IPS-15b (cell line): Measurements from ENCODE around the gene KCNK6.
A peak's percentile ranks its signal among the peaks of the same experiment; 100 is the strongest.
"Not testable (repeated sequence)": the region's sequence is repeated elsewhere in the genome, so short reads cannot be mapped to it uniquely, and the experiment has no call there.

ENCODE experiments used
- H3K27me3 ChIP-seq: one replicate; pipeline ENCODE4 v1.6.1; 2013; ENCODE audit warnings: low read length; ENCODE audit not compliant: control insufficient read depth, insufficient read depth
- H3K36me3 ChIP-seq: one replicate; pipeline ENCODE4 v1.6.1; 2013; ENCODE audit warnings: low read length; ENCODE audit not compliant: control insufficient read depth, insufficient read depth
- H3K4me1 ChIP-seq: one replicate; pipeline ENCODE4 v1.6.1; 2013; ENCODE audit warnings: mild to moderate bottlenecking, low read length; ENCODE audit not compliant: control insufficient read depth, insufficient read depth
- H3K4me3 ChIP-seq: one replicate; pipeline ENCODE4 v1.5.1; 2013; ENCODE audit warnings: low read depth, low read length
- H3K9ac ChIP-seq: one replicate; pipeline ENCODE4 v1.6.1; 2013; ENCODE audit warnings: low read depth, mild to moderate bottlenecking, low read length
- H3K9me3 ChIP-seq: one replicate; pipeline ENCODE4 v1.6.1; 2013; ENCODE audit warnings: mild to moderate bottlenecking, low read length; ENCODE audit not compliant: control insufficient read depth, insufficient read depth

Gene KCNK6

GRCh38 chr19:38358071-38358470 is 38.4 kb downstream of the KCNK6 start:
- Histone ChIP-seq H3K27me3 (peaks cover 35% of the 10 kb centered on the region), H3K4me3 (no peak overlapping the region), H3K4me1 (peaks cover 3% of the 10 kb centered on the region), H3K9me3 (no peaks in the 10 kb centered on the region), H3K36me3 (no peaks in the 10 kb centered on the region), H3K9ac (no peak overlapping the region)

GRCh38 chr19:38359242-38360021 is 39.8 kb downstream of the KCNK6 start:
- Histone ChIP-seq H3K36me3 (no peaks in the 10 kb centered on the region), H3K27me3 (peaks cover 35% of the 10 kb centered on the region), H3K9ac (no peak overlapping the region)

DNA sequence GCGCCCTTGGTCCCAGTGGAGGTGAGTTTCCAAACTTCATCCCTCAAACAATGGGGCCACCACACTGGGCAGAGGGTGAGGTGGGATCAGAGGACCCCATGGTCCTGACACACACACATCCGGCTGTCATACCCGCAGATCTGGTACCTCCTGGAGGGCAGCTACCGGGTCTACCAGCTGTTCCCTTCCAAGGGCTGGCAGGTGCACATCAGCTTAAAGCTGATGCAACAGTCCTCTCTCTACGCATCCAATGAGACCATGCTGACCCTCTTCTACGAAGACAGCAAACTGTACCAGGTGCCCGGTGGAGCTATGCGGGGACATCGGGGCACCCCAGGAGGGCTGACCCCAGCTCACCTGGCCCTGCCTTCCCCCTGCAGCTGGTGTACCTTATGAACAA is 40.7 kb downstream of the KCNK6 start:
- Histone ChIP-seq H3K9ac (no peak overlapping the region), H3K4me1 (peaks cover 3% of the 10 kb centered on the region), H3K9me3 (no peaks in the 10 kb centered on the region), H3K4me3 (no peak overlapping the region), H3K27me3 (peaks cover 35% of the 10 kb centered on the region), H3K36me3 (no peaks in the 10 kb centered on the region)

More at GRCh38 chr19:38359242-38360021, 39.8 kb downstream of the KCNK6 start:
- H3K4me1 ChIP-seq: peaks cover 3% of the 10 kb centered on the region
- H3K9me3 ChIP-seq: no peaks in the 10 kb centered on the region
- no peak overlapping the region for H3K4me3 ChIP-seq

- no peak overlapping the region for H3K9ac ChIP-seq
- H3K9me3 ChIP-seq: no peaks in the 10 kb centered on the region
- peaks cover 35% of the 10 kb centered on the region for H3K27me3 ChIP-seq
- peaks cover 3% of the 10 kb centered on the region for H3K4me1 ChIP-seq
- H3K36me3 ChIP-seq: no peaks in the 10 kb centered on the region
- H3K4me3 ChIP-seq: peak overlapping the region; percentile 70
These were observed 41.4 kb downstream of the KCNK6 start for GRCh38 chr19:38360839-38361631.

DNA sequence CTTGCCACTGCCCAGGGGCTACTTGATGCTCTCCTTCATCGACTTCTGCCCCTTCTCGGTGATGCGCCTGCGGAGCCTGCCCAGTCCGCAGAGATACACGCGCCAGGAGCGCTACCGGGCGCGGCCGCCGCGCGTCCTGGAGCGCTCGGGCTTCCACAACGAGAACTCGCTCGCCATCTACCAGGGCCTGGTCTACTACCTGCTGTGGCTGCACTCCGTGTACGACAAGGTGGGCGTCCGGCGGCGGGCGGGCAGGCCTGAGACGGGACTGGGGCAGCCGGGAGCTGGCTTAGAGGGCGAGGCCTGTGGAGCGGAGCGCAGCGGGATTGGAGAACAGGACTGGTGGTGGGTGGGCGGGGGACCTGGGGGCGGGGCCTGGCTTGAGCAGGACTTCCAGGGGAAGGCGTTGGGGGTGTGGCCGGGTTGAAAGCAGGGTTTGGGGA is 42.0 kb downstream of the KCNK6 start:
- Histone ChIP-seq H3K9me3 (no peaks in the 10 kb centered on the region), H3K9ac (no peak overlapping the region), H3K4me1 (peaks cover 3% of the 10 kb centered on the region)

GRCh38 chr19:38362076-38362945 is 42.7 kb downstream of the KCNK6 start:
- Histone ChIP-seq H3K4me3 (peak overlapping the region; percentile 75), H3K9ac (no peak overlapping the region), H3K27me3 (peaks cover 33% of the 10 kb centered on the region), H3K4me1 (peaks cover 3% of the 10 kb centered on the region), H3K9me3 (no peaks in the 10 kb centered on the region), H3K36me3 (no peaks in the 10 kb centered on the region)

More for the DNA sequence above, 42.0 kb downstream of the KCNK6 start:
- Histone ChIP-seq H3K4me3 (peak overlapping the region; percentile 75), H3K27me3 (peaks cover 33% of the 10 kb centered on the region), H3K36me3 (no peaks in the 10 kb centered on the region)

- H3K4me3 ChIP-seq: peak overlapping the region; percentile 23
These were observed 43.5 kb downstream of the KCNK6 start for GRCh38 chr19:38362946-38363688.

DNA sequence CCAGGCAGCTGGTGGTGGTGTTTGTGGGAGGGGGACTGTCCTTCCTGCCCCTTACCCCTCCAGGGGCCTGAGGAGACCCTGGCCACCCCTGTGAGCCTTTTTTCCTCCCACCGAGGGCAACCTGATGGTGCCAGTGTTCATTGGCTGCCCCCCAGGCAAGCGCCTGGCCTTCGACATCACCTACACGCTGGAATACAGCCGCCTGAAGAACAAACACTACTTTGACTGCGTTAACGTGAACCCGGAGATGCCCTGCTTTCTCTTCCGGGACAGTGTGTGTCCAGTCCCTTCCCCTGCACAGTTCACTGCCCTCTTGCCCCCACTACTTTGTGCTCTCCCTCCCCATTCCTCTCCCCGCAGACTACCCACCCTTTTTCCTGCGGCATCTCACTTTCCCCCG is 47.4 kb downstream of the KCNK6 start:
- H3K4me1 ChIP-seq: no peaks in the 10 kb centered on the region

More at GRCh38 chr19:38362946-38363688, 43.5 kb downstream of the KCNK6 start:
- not testable (repeated sequence) for H3K36me3 ChIP-seq, H3K9me3 ChIP-seq, H3K9ac ChIP-seq, H3K4me1 ChIP-seq
- H3K27me3 ChIP-seq: peaks cover 30% of the 10 kb centered on the region

DNA sequence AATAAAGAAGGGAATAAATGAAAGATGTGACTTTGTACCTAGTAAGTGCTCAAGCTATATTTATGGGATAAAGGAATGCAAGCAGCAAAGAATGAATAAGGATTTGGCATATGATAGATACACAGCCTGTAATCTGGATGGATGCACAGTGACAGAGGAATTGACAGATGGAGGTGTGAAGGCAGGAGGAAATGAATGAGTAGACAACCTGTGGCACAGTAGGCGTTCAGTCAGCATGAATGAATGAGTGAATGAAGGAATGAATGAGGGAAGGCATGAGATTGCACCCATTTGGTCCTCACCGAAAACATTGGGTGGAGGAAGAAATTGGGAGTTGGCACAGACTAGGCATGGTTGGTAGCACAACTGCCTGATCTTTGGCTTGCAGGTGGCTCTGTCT is 49.9 kb downstream of the KCNK6 start:
- H3K9me3 ChIP-seq: no peaks in the 10 kb centered on the region
- H3K36me3 ChIP-seq: no peaks in the 10 kb centered on the region
- no peaks in the 10 kb centered on the region for H3K4me1 ChIP-seq
- peaks cover 8% of the 10 kb centered on the region for H3K27me3 ChIP-seq
- no peak overlapping the region for H3K4me3 ChIP-seq
- H3K9ac ChIP-seq: no peak overlapping the region

More for the DNA sequence above, 47.4 kb downstream of the KCNK6 start:
- Histone ChIP-seq H3K27me3 (peaks cover 8% of the 10 kb centered on the region), H3K36me3 (no peaks in the 10 kb centered on the region), H3K9ac (no peak overlapping the region), H3K9me3 (no peaks in the 10 kb centered on the region), H3K4me3 (no peak overlapping the region)

- Histone ChIP-seq H3K36me3 (no peaks in the 10 kb centered on the region), H3K9ac (no peak overlapping the region), H3K27me3 (peaks cover 8% of the 10 kb centered on the region), H3K4me1 (no peaks in the 10 kb centered on the region), H3K4me3 (no peak overlapping the region), H3K9me3 (no peaks in the 10 kb centered on the region)
These were observed 50.7 kb downstream of the KCNK6 start for GRCh38 chr19:38370299-38370698.

DNA sequence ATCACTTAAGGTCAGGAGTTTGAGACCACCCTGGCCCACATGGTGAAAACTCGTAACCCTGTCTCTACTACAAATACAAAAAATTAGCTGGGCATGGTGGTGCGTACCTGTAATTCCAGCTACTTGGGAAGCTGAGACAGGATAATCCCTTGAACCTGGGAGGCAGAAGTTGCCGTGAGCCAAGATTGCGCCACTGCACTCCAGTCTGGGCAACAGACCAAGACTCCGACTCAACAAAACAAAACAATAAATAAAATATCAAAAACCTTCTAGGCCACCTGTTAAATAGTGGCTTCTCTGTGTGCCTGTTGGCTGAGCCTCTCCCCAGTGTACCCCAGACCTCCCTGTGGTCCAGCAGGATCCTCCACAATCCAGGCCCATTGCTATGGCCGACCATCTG is 51.4 kb downstream of the KCNK6 start:
- H3K4me3 ChIP-seq: no peak overlapping the region
- H3K4me1 ChIP-seq: no peaks in the 10 kb centered on the region

More for the DNA sequence above, 51.4 kb downstream of the KCNK6 start:
- Histone ChIP-seq H3K36me3 (no peaks in the 10 kb centered on the region), H3K9ac (no peak overlapping the region), H3K27me3 (peaks cover 8% of the 10 kb centered on the region), H3K9me3 (no peaks in the 10 kb centered on the region)
